Activated naive CD4-positive, alpha-beta T cell treated with anti-CD3 and anti-CD28 coated beads, Interleukin-2, amount 10 ng/mL, durations not matched to agents 7 days and 5 days (primary cell): ENCODE data around the gene SLC26A3.

ENCODE experiments used
- CTCF ChIA-PET: fragments of 350-600 bp; sonication (Branson Sonifier 250); formaldehyde crosslinking; loops from one replicate; lab custom pipeline; 2021; ENCODE audit warnings: antibody characterized with exemption; lab: Charles Lee
- DNase-seq: peaks from one replicate; pipeline ENCODE4 v3.0.0-alpha.2; 2020
- H3K27ac Mint-ChIP-seq: one replicate; pipeline ENCODE4 v1.8.0; 2021; ENCODE audit warnings: mild to moderate bottlenecking, moderate library complexity, mixed read lengths
- H3K27me3 Mint-ChIP-seq: one replicate; pipeline ENCODE4 v1.8.0; 2021; ENCODE audit warnings: mild to moderate bottlenecking, mixed read lengths
- H3K36me3 Mint-ChIP-seq: one replicate; pipeline ENCODE4 v1.8.0; 2021; ENCODE audit warnings: mixed read lengths
- H3K4me1 Mint-ChIP-seq: one replicate; pipeline ENCODE4 v1.8.0; 2021; ENCODE audit warnings: mixed read lengths
- H3K4me3 Mint-ChIP-seq: one replicate; pipeline ENCODE4 v1.8.0; 2021; ENCODE audit warnings: mild to moderate bottlenecking, moderate library complexity, mixed read lengths
- H3K9me3 Mint-ChIP-seq: one replicate; pipeline ENCODE4 v1.8.0; 2021; ENCODE audit warnings: mixed read lengths

The SLC26A3 gene

GRCh38 chr7:107792364-107792763, 10.7 kb downstream of the SLC26A3 start:
- Mint-ChIP-seq H3K36me3 (no peaks in the 10 kb centered on the region), H3K9me3 (no peaks in the 10 kb centered on the region), H3K4me1 (no peaks in the 10 kb centered on the region), H3K27me3 (peaks cover 18% of the 10 kb centered on the region), H3K4me3 (no peak overlapping the region), H3K27ac (no peak overlapping the region)
- CTCF ChIA-PET, result no interaction called here
- no peak for DNase-seq

GRCh38 chr7:107789647-107790046, 13.4 kb downstream of the SLC26A3 start:
- H3K36me3 Mint-ChIP-seq, result no peaks in the 10 kb centered on the region
- H3K4me1 Mint-ChIP-seq, result peaks cover 13% of the 10 kb centered on the region
- DNase-seq, result no peak
- H3K9me3 Mint-ChIP-seq, result no peaks in the 10 kb centered on the region
- CTCF ChIA-PET, result no interaction called here
- peaks cover 21% of the 10 kb centered on the region for H3K27me3 Mint-ChIP-seq
- no peak overlapping the region for H3K27ac Mint-ChIP-seq
- H3K4me3 Mint-ChIP-seq, result no peak overlapping the region

GRCh38 chr7:107788662-107789061, 14.4 kb downstream of the SLC26A3 start:
- Mint-ChIP-seq H3K4me3 (no peak overlapping the region), H3K27ac (no peak overlapping the region), H3K9me3 (no peaks in the 10 kb centered on the region), H3K27me3 (peaks cover 14% of the 10 kb centered on the region), H3K4me1 (peaks cover 13% of the 10 kb centered on the region), H3K36me3 (no peaks in the 10 kb centered on the region)
- CTCF ChIA-PET, result no interaction called here
- no peak for DNase-seq

GRCh38 chr7:107788216-107788615, 14.8 kb downstream of the SLC26A3 start:
- H3K27me3 Mint-ChIP-seq, result peaks cover 14% of the 10 kb centered on the region
- no peaks in the 10 kb centered on the region for H3K36me3 Mint-ChIP-seq
- peaks cover 13% of the 10 kb centered on the region for H3K4me1 Mint-ChIP-seq
- no peak overlapping the region for H3K27ac Mint-ChIP-seq
- DNase-seq, result no peak
- CTCF ChIA-PET, result no interaction called here
- H3K9me3 Mint-ChIP-seq, result no peaks in the 10 kb centered on the region
- no peak overlapping the region for H3K4me3 Mint-ChIP-seq

GRCh38 chr7:107785926-107786325, 17.1 kb downstream of the SLC26A3 start:
- H3K36me3 Mint-ChIP-seq, result no peaks in the 10 kb centered on the region
- peaks cover 13% of the 10 kb centered on the region for H3K4me1 Mint-ChIP-seq
- DNase-seq, result no peak
- CTCF ChIA-PET, result no interaction called here
- peaks cover 13% of the 10 kb centered on the region for H3K27me3 Mint-ChIP-seq
- no peak overlapping the region for H3K27ac Mint-ChIP-seq
- no peak overlapping the region for H3K4me3 Mint-ChIP-seq
- H3K9me3 Mint-ChIP-seq, result no peaks in the 10 kb centered on the region

GRCh38 chr7:107785170-107785569, 17.9 kb downstream of the SLC26A3 start:
- Mint-ChIP-seq H3K36me3 (no peaks in the 10 kb centered on the region), H3K9me3 (no peaks in the 10 kb centered on the region), H3K27me3 (peaks cover 13% of the 10 kb centered on the region), H3K27ac (no peak overlapping the region), H3K4me3 (no peak overlapping the region), H3K4me1 (peaks cover 13% of the 10 kb centered on the region)
- CTCF ChIA-PET, result interaction anchor here (1.0 kb wide), 1 partner anchor 14 kb away, joined by 3 read pairs; no protein-coding TSS in a partner anchor
- no peak for DNase-seq

- no peak overlapping the region for H3K27ac Mint-ChIP-seq
- CTCF ChIA-PET, result no interaction called here
- no peaks in the 10 kb centered on the region for H3K9me3 Mint-ChIP-seq
- no peaks in the 10 kb centered on the region for H3K36me3 Mint-ChIP-seq
- H3K4me3 Mint-ChIP-seq, result no peak overlapping the region
- peaks cover 11% of the 10 kb centered on the region for H3K27me3 Mint-ChIP-seq
- no peak for DNase-seq
- H3K4me1 Mint-ChIP-seq, result peaks cover 13% of the 10 kb centered on the region
Measured at GRCh38 chr7:107783648-107784047, 19.4 kb downstream of the SLC26A3 start.

GRCh38 chr7:107782374-107782773, 20.6 kb downstream of the SLC26A3 start:
- H3K27me3 Mint-ChIP-seq, result peaks cover 9% of the 10 kb centered on the region
- H3K36me3 Mint-ChIP-seq, result no peaks in the 10 kb centered on the region
- no peak for DNase-seq
- CTCF ChIA-PET, result no interaction called here
- H3K4me3 Mint-ChIP-seq, result no peak overlapping the region
- H3K9me3 Mint-ChIP-seq, result no peaks in the 10 kb centered on the region
- peaks cover 13% of the 10 kb centered on the region for H3K4me1 Mint-ChIP-seq
- no peak overlapping the region for H3K27ac Mint-ChIP-seq

- no peak overlapping the region for H3K27ac Mint-ChIP-seq
- no peak overlapping the region for H3K4me3 Mint-ChIP-seq
- H3K27me3 Mint-ChIP-seq, result peaks cover 4% of the 10 kb centered on the region
- H3K36me3 Mint-ChIP-seq, result no peaks in the 10 kb centered on the region
- H3K4me1 Mint-ChIP-seq, result no peaks in the 10 kb centered on the region
- H3K9me3 Mint-ChIP-seq, result no peaks in the 10 kb centered on the region
- no peak for DNase-seq
- CTCF ChIA-PET, result no interaction called here
Measured at GRCh38 chr7:107779647-107780099, 23.4 kb downstream of the SLC26A3 start.

GRCh38 chr7:107778283-107778682, 24.7 kb downstream of the SLC26A3 start:
- no peaks in the 10 kb centered on the region for H3K4me1 Mint-ChIP-seq
- H3K4me3 Mint-ChIP-seq, result no peak overlapping the region
- CTCF ChIA-PET, result no interaction called here
- no peak overlapping the region for H3K27ac Mint-ChIP-seq
- peaks cover 4% of the 10 kb centered on the region for H3K27me3 Mint-ChIP-seq
- H3K9me3 Mint-ChIP-seq, result no peaks in the 10 kb centered on the region
- H3K36me3 Mint-ChIP-seq, result no peaks in the 10 kb centered on the region
- DNase-seq, result no peak

- Mint-ChIP-seq H3K4me3 (no peak overlapping the region), H3K36me3 (no peaks in the 10 kb centered on the region), H3K4me1 (no peaks in the 10 kb centered on the region), H3K27ac (no peak overlapping the region), H3K9me3 (no peaks in the 10 kb centered on the region), H3K27me3 (peaks cover 4% of the 10 kb centered on the region)
- no peak for DNase-seq
- CTCF ChIA-PET, result no interaction called here
Measured at GRCh38 chr7:107777702-107778101, 25.3 kb downstream of the SLC26A3 start.

GRCh38 chr7:107773027-107773426, 30.0 kb downstream of the SLC26A3 start:
- H3K27ac Mint-ChIP-seq, result no peak overlapping the region
- no peaks in the 10 kb centered on the region for H3K9me3 Mint-ChIP-seq
- CTCF ChIA-PET, result no interaction called here
- H3K27me3 Mint-ChIP-seq, result peaks cover 5% of the 10 kb centered on the region
- H3K4me3 Mint-ChIP-seq, result no peak overlapping the region
- no peaks in the 10 kb centered on the region for H3K36me3 Mint-ChIP-seq
- DNase-seq, result no peak
- no peaks in the 10 kb centered on the region for H3K4me1 Mint-ChIP-seq

GRCh38 chr7:107768263-107768662, 34.8 kb downstream of the SLC26A3 start:
- CTCF ChIA-PET, result no interaction called here
- no peak overlapping the region for H3K27ac Mint-ChIP-seq
- H3K36me3 Mint-ChIP-seq, result peaks cover 1% of the 10 kb centered on the region
- no peaks in the 10 kb centered on the region for H3K9me3 Mint-ChIP-seq
- peaks cover 5% of the 10 kb centered on the region for H3K27me3 Mint-ChIP-seq
- no peak overlapping the region for H3K4me3 Mint-ChIP-seq
- H3K4me1 Mint-ChIP-seq, result peaks cover 2% of the 10 kb centered on the region
- no peak for DNase-seq

GRCh38 chr7:107767391-107767790, 35.6 kb downstream of the SLC26A3 start:
- Mint-ChIP-seq H3K27ac (no peak overlapping the region), H3K9me3 (no peaks in the 10 kb centered on the region), H3K4me1 (peaks cover 2% of the 10 kb centered on the region), H3K4me3 (no peak overlapping the region), H3K36me3 (peaks cover 1% of the 10 kb centered on the region), H3K27me3 (peaks cover 5% of the 10 kb centered on the region)
- no peak for DNase-seq
- CTCF ChIA-PET, result no interaction called here

GRCh38 chr7:107758667-107759066, 44.4 kb downstream of the SLC26A3 start:
- Mint-ChIP-seq H3K27ac (no peak overlapping the region), H3K9me3 (no peaks in the 10 kb centered on the region), H3K36me3 (peaks cover 45% of the 10 kb centered on the region), H3K4me1 (no peaks in the 10 kb centered on the region), H3K27me3 (no peaks in the 10 kb centered on the region), H3K4me3 (no peak overlapping the region)
- CTCF ChIA-PET, result no interaction called here
- no peak for DNase-seq

GRCh38 chr7:107754642-107755041, 48.4 kb downstream of the SLC26A3 start:
- no peaks in the 10 kb centered on the region for H3K27me3 Mint-ChIP-seq
- no peaks in the 10 kb centered on the region for H3K9me3 Mint-ChIP-seq
- no peak overlapping the region for H3K4me3 Mint-ChIP-seq
- no peak for DNase-seq
- CTCF ChIA-PET, result no interaction called here
- no peak overlapping the region for H3K27ac Mint-ChIP-seq
- peaks cover 4% of the 10 kb centered on the region for H3K4me1 Mint-ChIP-seq
- peaks cover 60% of the 10 kb centered on the region for H3K36me3 Mint-ChIP-seq
